GM12878 (cell line): ENCODE measurements around the gene KLC4. TPM values are rescaled to one million over a fixed set of nuclear protein-coding genes. Genes with fewer than 3 reads are reported as not detected.

Experiments
- BHLHE40 ChIP-seq, 2 experiments: fragments of 450-650 bp in 1 of 2; IDR thresholded peaks; 2 replicates each; pipeline ENCODE4 v1.6.1; 2011 to 2017; ENCODE audit warnings: low read depth in 2 of 2, borderline replicate concordance in 1 of 2, improper control_type of control experiment in 1 of 2, low read length in 1 of 2, mild to moderate bottlenecking in 1 of 2
- CBX5 ChIP-seq: sonication (generic); IDR thresholded peaks from 2 replicates; pipeline ENCODE4 v1.6.1; 2016; ENCODE audit warnings: low read depth, moderate library complexity, mild to moderate bottlenecking, inconsistent platforms
- CHD1 ChIP-seq: IDR thresholded peaks from 2 replicates; pipeline ENCODE4 v1.6.1; 2012; ENCODE audit warnings: low read depth, low read length, improper control_type of control experiment
- CHD2 ChIP-seq: IDR thresholded peaks from 2 replicates; pipeline ENCODE4 v1.6.1; 2011; ENCODE audit warnings: low read depth, low read length, improper control_type of control experiment, borderline replicate concordance
- EED ChIP-seq: sonication (generic); IDR thresholded peaks from 2 replicates; pipeline ENCODE4 v1.6.1; 2016; ENCODE audit warnings: antibody characterized with exemption, low read depth
- EGR1 ChIP-seq, 2 experiments: IDR thresholded peaks; 1 replicate in 1 of 2; 2 replicates in 1 of 2; pipeline ENCODE4 v1.6.1; 2011 to 2012; ENCODE audit warnings: low read depth in 2 of 2, low read length in 2 of 2, borderline replicate concordance in 1 of 2, mild to moderate bottlenecking in 1 of 2, moderate library complexity in 1 of 2
- EZH2 ChIP-seq: IDR thresholded peaks from 2 replicates; pipeline ENCODE4 v1.6.1; 2012; ENCODE audit warnings: low read depth, mild to moderate bottlenecking, control low read depth, inconsistent platforms, low read length, borderline replicate concordance; ENCODE audit not compliant: control insufficient read depth
- HCFC1 ChIP-seq: fragments of 150-350 bp; IDR thresholded peaks from 2 replicates; pipeline ENCODE4 v1.6.1; 2014; ENCODE audit warnings: low read length
- IKZF1 ChIP-seq: fragments of 450-650 bp; conservative IDR thresholded peaks from 2 replicates; pipeline ENCODE4 v1.6.1; 2017; ENCODE audit warnings: antibody characterized with exemption, mild to moderate bottlenecking
- IKZF2 ChIP-seq, 2 experiments: fragments of 450-650 bp; IDR thresholded peaks; 2 replicates each; pipeline ENCODE4 v1.6.1; 2017; ENCODE audit warnings: mild to moderate bottlenecking in 2 of 2, moderate library complexity in 2 of 2
- JUND ChIP-seq: IDR thresholded peaks from 2 replicates; pipeline ENCODE4 v1.6.1; 2012; ENCODE audit warnings: low read depth, mild to moderate bottlenecking, low read length, improper control_type of control experiment, moderate library complexity
- NFYA ChIP-seq: IDR thresholded peaks from 2 replicates; pipeline ENCODE4 v1.6.1; 2011; ENCODE audit warnings: low read depth, mild to moderate bottlenecking, low read length, improper control_type of control experiment, borderline replicate concordance
- NFYB ChIP-seq: IDR thresholded peaks from 2 replicates; pipeline ENCODE4 v1.6.1; 2011; ENCODE audit warnings: low read depth, mild to moderate bottlenecking, low read length, improper control_type of control experiment, moderate library complexity; ENCODE audit not compliant: insufficient read depth
- PAX5 ChIP-seq: IDR thresholded peaks from 2 replicates; pipeline ENCODE4 v1.6.1; 2011; ENCODE audit warnings: low read depth, low read length, borderline replicate concordance
- POLR2A ChIP-seq: IDR thresholded peaks from 2 replicates; pipeline ENCODE4 v1.6.1; 2011; ENCODE audit warnings: low read depth, mild to moderate bottlenecking, low read length
- POLR2AphosphoS2 ChIP-seq: IDR thresholded peaks from 2 replicates; pipeline ENCODE4 v1.6.1; 2011; ENCODE audit warnings: low read depth, mild to moderate bottlenecking, low read length, improper control_type of control experiment, moderate library complexity
- RB1 ChIP-seq: fragments of 450-650 bp; formaldehyde crosslinking; IDR thresholded peaks from 2 replicates; pipeline ENCODE4 v1.6.1; 2017; ENCODE audit warnings: mild to moderate bottlenecking, borderline replicate concordance
- RBBP5 ChIP-seq: fragments of 200-600 bp; sonication (generic); conservative IDR thresholded peaks from 2 replicates; pipeline ENCODE4 v1.6.1; 2016
- SIX5 ChIP-seq: IDR thresholded peaks from 2 replicates; pipeline ENCODE4 v1.6.1; 2011; ENCODE audit warnings: mild to moderate bottlenecking, low read depth, low read length, moderate library complexity; ENCODE audit not compliant: severe bottlenecking
- SMAD1 ChIP-seq: fragments of 450-650 bp; IDR thresholded peaks from 2 replicates; pipeline ENCODE4 v1.6.1; 2018; ENCODE audit warnings: mild to moderate bottlenecking, low read depth; ENCODE audit not compliant: partially characterized antibody
- SPI1 ChIP-seq: IDR thresholded peaks from 2 replicates; pipeline ENCODE4 v1.6.1; 2011; ENCODE audit warnings: low read depth, mild to moderate bottlenecking, low read length, moderate library complexity, borderline replicate concordance; ENCODE audit not compliant: insufficient read depth
- TAF1 ChIP-seq: IDR thresholded peaks from 2 replicates; pipeline ENCODE4 v1.6.1; 2011; ENCODE audit warnings: mild to moderate bottlenecking, low read depth, low read length, borderline replicate concordance
- TCF3 ChIP-seq: IDR thresholded peaks from 2 replicates; pipeline ENCODE4 v1.6.1; 2012; ENCODE audit warnings: low read depth, mild to moderate bottlenecking, low read length, borderline replicate concordance; ENCODE audit not compliant: insufficient read depth
- YY1 ChIP-seq: IDR thresholded peaks from 2 replicates; pipeline ENCODE4 v1.6.1; 2011; ENCODE audit warnings: low read depth, mild to moderate bottlenecking, low read length
- ZNF207 ChIP-seq: fragments of 450-650 bp; IDR thresholded peaks from 2 replicates; pipeline ENCODE4 v1.6.1; 2014; ENCODE audit warnings: antibody characterized with exemption, mild to moderate bottlenecking, borderline replicate concordance
- ZSCAN29 ChIP-seq: fragments of 450-650 bp; IDR thresholded peaks from 2 replicates; pipeline ENCODE4 v1.6.1; 2017; ENCODE audit warnings: mild to moderate bottlenecking, moderate library complexity
- polyA plus RNA-seq, 11 experiments: library from polyadenylated mRNA; depleted of rRNA in 4 of 11; unstranded in 6 of 11; stranded (reverse) in 5 of 11; fragments of >200 nt; fragmentation: Nextera tagmentation in 4 of 11; fragmentation: Illumina TruSeq in 1 of 11; extraction: Ambion mirVana in 4 of 11; extraction: Trizol in 1 of 11; gene quantifications; 1 replicate in 1 of 11; 2 replicates in 10 of 11; pipeline versions ENCODE4 v1.2.1 to v1.2.3, GENCODE V29; 2011 to 2016; ENCODE audit warnings: inconsistent platforms in 2 of 11, missing spikeins in 2 of 11, low read depth in 1 of 11
- total RNA-seq, 4 experiments: library from RNA; depleted of rRNA in 3 of 4; stranded (reverse); fragments of >200 nt in 3 of 4; fragmentation: Illumina TruSeq in 1 of 4; extraction: Trizol in 1 of 4; gene quantifications; 2 replicates each; pipeline versions ENCODE4 v1.2.1 to v1.2.3, GENCODE V29; 2013 to 2021
- TF ChIP-seq, protein P1 (sequence below): IDR thresholded peaks from 2 replicates; pipeline ENCODE4 v1.6.1; 2011; ENCODE audit warnings: borderline replicate concordance, low read depth, mild to moderate bottlenecking, moderate library complexity, low read length; ENCODE audit not compliant: insufficient read depth, poor library complexity, severe bottlenecking
- TF ChIP-seq, protein P2 (sequence below): fragments of 450-650 bp; IDR thresholded peaks from 2 replicates; pipeline ENCODE4 v1.6.1; 2018; ENCODE audit warnings: borderline replicate concordance, mild to moderate bottlenecking; ENCODE audit not compliant: partially characterized antibody

Gene KLC4
- total and polyA plus RNA-seq, 10 of the 15 experiments (the other 5 are each of a cell fraction or from before 2014, with no cell fraction given): 0.90 to 13.4 (median 6.9) TPM

DNA sequence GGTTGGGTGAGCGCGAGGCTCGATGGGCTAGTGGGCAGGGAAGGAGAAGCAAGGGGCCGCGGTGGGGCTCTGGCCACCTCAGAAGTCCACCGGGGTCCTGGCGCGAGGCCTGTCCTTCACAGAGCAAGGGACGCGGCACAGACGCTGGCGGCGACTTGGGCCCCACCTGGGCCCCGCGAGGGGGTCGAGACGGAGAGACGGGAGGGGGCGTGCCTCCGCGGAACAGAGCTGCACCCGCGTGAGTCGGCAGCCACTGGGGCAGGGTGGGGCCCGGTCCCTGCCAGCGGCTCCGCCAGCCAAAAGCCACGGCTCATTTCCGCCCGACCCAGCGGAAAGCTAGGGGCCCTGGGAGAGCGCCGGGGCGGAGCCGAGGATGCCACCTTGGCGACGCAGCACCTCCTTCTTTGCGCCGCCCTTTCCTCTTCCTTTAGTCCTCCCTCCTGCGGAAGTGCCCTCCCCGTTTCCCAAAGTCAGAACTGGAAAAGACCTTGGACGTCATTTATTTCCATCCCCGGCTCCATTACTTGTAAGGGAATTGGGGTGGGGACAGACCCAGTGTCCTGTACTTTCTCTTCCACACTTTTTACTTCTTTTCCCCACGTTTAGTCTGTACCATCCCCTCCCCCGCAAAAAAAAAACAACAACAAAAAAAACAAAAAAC lies 5.8 kb upstream of the KLC4 start, which contains the start of gene CUL7 (continued):
- no peak for TF ChIP-seq ZSCAN29
- 0 out of 2 replicates have a peak, but pooled peaks have one; percentile 44 for TF ChIP-seq RB1
- TF ChIP-seq NFYB: peak; percentile 45; the same call in 1 of the 2 replicates
- TF ChIP-seq, protein P1, sequence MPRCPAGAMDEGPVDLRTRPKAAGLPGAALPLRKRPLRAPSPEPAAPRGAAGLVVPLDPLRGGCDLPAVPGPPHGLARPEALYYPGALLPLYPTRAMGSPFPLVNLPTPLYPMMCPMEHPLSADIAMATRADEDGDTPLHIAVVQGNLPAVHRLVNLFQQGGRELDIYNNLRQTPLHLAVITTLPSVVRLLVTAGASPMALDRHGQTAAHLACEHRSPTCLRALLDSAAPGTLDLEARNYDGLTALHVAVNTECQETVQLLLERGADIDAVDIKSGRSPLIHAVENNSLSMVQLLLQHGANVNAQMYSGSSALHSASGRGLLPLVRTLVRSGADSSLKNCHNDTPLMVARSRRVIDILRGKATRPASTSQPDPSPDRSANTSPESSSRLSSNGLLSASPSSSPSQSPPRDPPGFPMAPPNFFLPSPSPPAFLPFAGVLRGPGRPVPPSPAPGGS: peak; percentile 85
- TF ChIP-seq POLR2A: peak; percentile 94
- TF ChIP-seq POLR2AphosphoS2: peak; percentile 95
- TF ChIP-seq EGR1 (IDR thresholded peaks at IDR 0.05; ENCODE audit: borderline replicate concordance in 1 of 2, low read depth in 2 of 2, low read length in 2 of 2): peak in 1 of 2 experiments; percentile 33; a peak in 1 of 3 replicates
- TF ChIP-seq YY1: peak; percentile 62
- no peak for TF ChIP-seq JUND
- peak; percentile 62; the same call in 1 of the 2 replicates for TF ChIP-seq PAX5
- 0 out of 2 replicates have a peak, but pooled peaks have one; percentile 14 for TF ChIP-seq CHD2
- TF ChIP-seq SMAD1: no peak
- peak; percentile 69 for TF ChIP-seq SPI1
- no peak for TF ChIP-seq CHD1
- TF ChIP-seq NFYA: no peak
- peak; percentile 8 for TF ChIP-seq SIX5
- TF ChIP-seq, protein P2, sequence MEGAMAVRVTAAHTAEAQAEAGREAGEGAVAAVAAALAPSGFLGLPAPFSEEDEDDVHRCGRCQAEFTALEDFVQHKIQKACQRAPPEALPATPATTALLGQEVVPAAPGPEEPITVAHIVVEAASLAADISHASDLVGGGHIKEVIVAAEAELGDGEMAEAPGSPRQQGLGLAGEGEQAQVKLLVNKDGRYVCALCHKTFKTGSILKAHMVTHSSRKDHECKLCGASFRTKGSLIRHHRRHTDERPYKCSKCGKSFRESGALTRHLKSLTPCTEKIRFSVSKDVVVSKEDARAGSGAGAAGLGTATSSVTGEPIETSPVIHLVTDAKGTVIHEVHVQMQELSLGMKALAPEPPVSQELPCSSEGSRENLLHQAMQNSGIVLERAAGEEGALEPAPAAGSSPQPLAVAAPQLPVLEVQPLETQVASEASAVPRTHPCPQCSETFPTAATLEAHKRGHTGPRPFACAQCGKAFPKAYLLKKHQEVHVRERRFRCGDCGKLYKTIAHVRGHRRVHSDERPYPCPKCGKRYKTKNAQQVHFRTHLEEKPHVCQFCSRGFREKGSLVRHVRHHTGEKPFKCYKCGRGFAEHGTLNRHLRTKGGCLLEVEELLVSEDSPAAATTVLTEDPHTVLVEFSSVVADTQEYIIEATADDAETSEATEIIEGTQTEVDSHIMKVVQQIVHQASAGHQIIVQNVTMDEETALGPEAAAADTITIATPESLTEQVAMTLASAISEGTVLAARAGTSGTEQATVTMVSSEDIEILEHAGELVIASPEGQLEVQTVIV: peak; percentile 55
- no peak for TF ChIP-seq ZNF207
- peak; percentile 58 for TF ChIP-seq HCFC1
- TF ChIP-seq TCF3: 0 out of 2 replicates have a peak, but pooled peaks have one; percentile 38
- TF ChIP-seq EED: peak; percentile 79
- TF ChIP-seq CBX5: no peak
- peak in 1 of 2 experiments; percentile 77; a peak in 2 of 4 replicates for TF ChIP-seq BHLHE40 (IDR thresholded peaks at IDR 0.05; ENCODE audit: borderline replicate concordance in 1 of 2, low read depth in 2 of 2, low read length in 1 of 2)
- no peak for TF ChIP-seq EZH2
- peak; percentile 79; the same call in 1 of the 2 replicates for TF ChIP-seq TAF1
- no peak; the same call in 1 of the 2 replicates for TF ChIP-seq RBBP5
- peak; percentile 87 to 90 for TF ChIP-seq IKZF2 (IDR thresholded peaks at IDR 0.05)
- TF ChIP-seq IKZF1: peak; percentile 93
